Measurements from ENCODE around the gene PRPF6. TPM values are rescaled to one million over a fixed set of nuclear protein-coding genes. Genes with fewer than 3 reads are reported as not detected.

Gene PRPF6
- total and polyA plus RNA-seq, 2 of the 13 experiments (the other 11 are each of a cell fraction or from before 2014, with no cell fraction given) = 63.7 to 101 TPM

DNA sequence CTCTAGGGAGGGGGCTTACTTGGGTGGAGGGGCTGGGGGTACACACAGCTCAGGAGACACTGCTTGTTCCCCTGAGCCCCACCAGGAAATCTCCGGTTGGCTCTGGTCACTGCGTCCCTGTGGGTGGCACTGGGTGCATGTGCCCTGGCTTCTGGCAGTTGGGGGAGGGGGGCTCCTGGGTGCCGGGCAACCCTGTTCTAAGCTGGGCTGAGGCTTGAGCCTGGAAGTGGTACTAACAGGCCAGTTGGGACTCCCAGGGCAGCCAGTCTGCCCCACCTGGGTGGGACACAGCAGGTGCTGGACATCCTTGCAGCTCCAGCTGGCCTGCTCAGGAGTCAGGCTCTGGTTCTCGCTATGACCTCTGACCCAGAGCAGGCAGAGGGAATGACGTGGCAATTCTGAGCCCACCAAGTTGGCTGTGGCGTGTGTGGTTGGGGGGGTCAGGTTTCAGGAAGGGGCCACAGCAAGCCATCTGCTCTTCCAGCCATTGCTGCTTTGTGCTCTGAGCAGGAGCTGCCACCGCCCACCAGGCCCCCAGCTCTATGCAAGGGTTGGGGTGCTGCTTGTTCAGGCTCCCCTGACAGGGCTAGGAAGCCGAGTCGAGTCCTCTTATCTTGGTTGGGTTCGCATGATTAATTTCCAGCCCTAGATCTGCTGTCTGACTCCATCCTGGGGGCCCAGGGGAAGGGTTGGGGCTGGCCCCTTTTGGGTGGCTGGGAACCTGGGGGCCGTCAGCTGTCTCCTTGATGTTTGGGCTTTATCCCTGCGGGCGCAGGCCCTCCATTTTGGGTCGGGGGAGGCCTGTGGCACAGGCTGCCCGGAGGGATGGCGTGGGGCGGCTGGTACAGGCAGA, 55.6 kb downstream of the PRPF6 start (continued):
- TF ChIP-seq ETV5 (CRISPR knock-in tag; IDR thresholded peaks at IDR 0.05; ENCODE audit: borderline replicate concordance) (no peak; the same call in 1 of the 2 replicates), THYN1 (CRISPR knock-in tag; IDR thresholded peaks at IDR 0.05; ENCODE audit: borderline replicate concordance, low read depth) (no peak), ARID4A (CRISPR knock-in tag; IDR thresholded peaks at IDR 0.05; ENCODE audit: borderline replicate concordance) (peak; percentile 78), NFATC3 (CRISPR knock-in tag; IDR thresholded peaks at IDR 0.05) (no peak), ZMYM2 (CRISPR knock-in tag; IDR thresholded peaks at IDR 0.05) (no peak), MXI1 (IDR thresholded peaks at IDR 0.05; ENCODE audit: borderline replicate concordance, low read depth, low read length) (no peak; the same call in 2 of the 3 replicates), ZBTB21 (CRISPR knock-in tag; IDR thresholded peaks at IDR 0.05) (peak; percentile 79; the same call in 1 of the 2 replicates), BORCS8-MEF2B (CRISPR knock-in tag; IDR thresholded peaks at IDR 0.05) (no peak), AGO1 (IDR thresholded peaks at IDR 0.05; ENCODE audit: low read depth, low read length, poor library complexity, severe bottlenecking) (peak; percentile 23), ZFP62 (CRISPR knock-in tag; IDR thresholded peaks at IDR 0.05) (no peak), RAD51 (IDR thresholded peaks at IDR 0.05; ENCODE audit: borderline replicate concordance) (no peak), ZNF263 (CRISPR knock-in tag; IDR thresholded peaks at IDR 0.05) (no peak), ZNF280B (CRISPR knock-in tag; IDR thresholded peaks at IDR 0.05; ENCODE audit: borderline replicate concordance) (no peak), RBM39 (IDR thresholded peaks at IDR 0.05; ENCODE audit: low read depth, low read length, poor library complexity, severe bottlenecking) (peak; percentile 30), U2AF1 (optimal IDR thresholded peaks at IDR 0.05; ENCODE audit: low read depth, low read length) (peak; percentile 50), ZNF780A (CRISPR knock-in tag; IDR thresholded peaks at IDR 0.05) (no peak), CHCHD3 (CRISPR knock-in tag; IDR thresholded peaks at IDR 0.05) (peak; percentile 11; the same call in 1 of the 2 replicates), ZNF484 (CRISPR knock-in tag; IDR thresholded peaks at IDR 0.05; ENCODE audit: borderline replicate concordance, low read depth) (peak; percentile 6; the same call in 1 of the 2 replicates)
- TF ChIP-seq, protein P1, sequence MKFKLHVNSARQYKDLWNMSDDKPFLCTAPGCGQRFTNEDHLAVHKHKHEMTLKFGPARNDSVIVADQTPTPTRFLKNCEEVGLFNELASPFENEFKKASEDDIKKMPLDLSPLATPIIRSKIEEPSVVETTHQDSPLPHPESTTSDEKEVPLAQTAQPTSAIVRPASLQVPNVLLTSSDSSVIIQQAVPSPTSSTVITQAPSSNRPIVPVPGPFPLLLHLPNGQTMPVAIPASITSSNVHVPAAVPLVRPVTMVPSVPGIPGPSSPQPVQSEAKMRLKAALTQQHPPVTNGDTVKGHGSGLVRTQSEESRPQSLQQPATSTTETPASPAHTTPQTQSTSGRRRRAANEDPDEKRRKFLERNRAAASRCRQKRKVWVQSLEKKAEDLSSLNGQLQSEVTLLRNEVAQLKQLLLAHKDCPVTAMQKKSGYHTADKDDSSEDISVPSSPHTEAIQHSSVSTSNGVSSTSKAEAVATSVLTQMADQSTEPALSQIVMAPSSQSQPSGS (CRISPR knock-in tag; IDR thresholded peaks at IDR 0.05) = 0 out of 2 replicates have a peak, but pooled peaks have one; percentile 35
- TF ChIP-seq, protein P2, sequence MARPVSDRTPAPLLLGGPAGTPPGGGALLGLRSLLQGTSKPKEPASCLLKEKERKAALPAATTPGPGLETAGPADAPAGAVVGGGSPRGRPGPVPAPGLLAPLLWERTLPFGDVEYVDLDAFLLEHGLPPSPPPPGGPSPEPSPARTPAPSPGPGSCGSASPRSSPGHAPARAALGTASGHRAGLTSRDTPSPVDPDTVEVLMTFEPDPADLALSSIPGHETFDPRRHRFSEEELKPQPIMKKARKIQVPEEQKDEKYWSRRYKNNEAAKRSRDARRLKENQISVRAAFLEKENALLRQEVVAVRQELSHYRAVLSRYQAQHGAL (CRISPR knock-in tag; IDR thresholded peaks at IDR 0.05; ENCODE audit: not compliant biosample characterization) = no peak

Data from HepG2 (cell line).